NOMO-1 treated with DMSO at 0.1 percent for 48 hours (cell line): Measurements from ENCODE around the gene LRRC70.
"Not testable (repeated sequence)": the region's sequence is repeated elsewhere in the genome, so short reads cannot be mapped to it uniquely, and the experiment has no call there.

Experiments
- DNase-seq: peaks from one replicate; lab custom pipeline; 2025; ENCODE audit not compliant: unreplicated experiment; lab: John Stamatoyannopoulos, UW

The LRRC70 gene

DNA sequence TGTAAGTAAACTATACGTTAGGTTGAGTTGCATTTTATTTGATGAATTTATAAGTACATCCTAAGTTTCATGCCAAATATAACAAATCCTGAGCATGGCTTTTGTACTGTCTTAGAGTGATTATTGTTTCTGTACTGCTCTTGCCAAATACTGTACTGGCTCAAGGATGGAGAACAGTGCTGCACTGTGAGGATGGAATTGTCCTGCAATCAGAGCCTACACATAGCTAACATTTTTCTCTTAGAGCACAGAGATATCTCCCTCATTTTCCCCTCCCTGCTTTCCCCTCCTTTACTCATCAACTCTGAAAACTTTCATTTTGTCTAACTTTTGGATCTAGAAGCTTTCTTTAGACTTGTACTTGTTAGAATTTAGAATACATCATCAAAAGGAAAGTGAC, 28.3 kb downstream of the LRRC70 start:
- DNase-seq, result no peak

DNA sequence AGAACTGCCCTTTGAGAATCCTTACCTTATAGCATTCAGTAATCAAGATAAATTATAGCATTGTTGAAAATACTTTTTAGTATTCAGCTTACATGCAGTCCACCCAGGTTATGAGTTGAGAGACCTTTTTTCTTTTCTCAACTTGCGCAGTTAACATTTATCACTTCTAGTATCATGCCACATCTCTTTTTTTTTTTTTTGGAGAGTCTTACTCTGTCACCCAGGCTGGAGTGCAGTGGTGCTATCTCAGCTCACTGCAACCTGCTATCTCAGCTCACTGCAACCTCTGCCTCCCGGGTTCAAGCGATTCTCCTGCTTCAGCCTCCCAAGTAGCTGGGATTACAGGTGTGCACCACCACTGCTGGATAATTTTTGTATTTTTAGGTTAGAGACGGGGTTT, 29.0 kb downstream of the LRRC70 start:
- DNase-seq, result no peak

DNA sequence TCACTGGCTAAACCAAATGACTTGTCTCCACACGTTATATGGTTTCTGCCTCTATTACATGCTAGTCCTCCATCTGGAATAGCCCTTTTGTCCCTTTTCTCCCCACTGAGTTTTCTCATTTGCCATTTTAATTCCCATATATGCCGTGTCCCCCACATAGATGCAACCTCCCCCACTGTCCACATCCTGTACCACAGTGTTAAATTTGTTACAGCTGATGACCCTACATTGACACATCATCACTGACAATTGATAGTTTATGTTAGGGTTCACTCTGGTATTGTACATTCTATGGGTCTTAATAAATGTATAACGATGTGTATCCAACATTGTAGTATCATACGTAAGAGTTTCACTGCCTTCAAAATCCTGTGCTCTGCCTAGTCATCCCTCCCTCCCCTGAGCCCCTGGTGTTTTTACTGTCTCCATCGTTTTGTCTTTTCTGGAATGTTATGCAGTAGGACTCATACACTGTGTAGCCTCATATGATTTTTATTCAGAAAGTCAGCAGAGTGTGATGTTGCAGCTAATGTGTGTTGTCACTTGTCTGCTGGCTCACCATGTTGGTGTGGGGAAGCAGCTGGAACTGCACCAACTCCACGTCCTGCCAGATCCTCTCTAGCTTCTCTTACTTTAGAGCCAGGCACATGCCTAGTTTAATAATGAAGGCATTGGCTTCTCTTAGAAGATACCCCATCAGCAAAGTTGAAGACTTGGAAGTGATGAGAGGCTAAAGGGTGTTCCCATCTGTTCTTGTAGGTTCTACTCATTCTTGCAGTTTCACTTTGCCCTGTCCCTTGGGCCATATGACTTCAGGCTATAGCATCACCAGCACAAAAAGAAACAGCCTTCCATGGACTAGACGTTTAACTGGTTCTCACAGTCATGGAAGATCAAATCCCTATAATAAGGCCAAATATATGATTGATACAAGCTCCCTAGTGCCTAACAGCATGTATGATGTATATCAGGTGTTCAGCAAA, 30.2 kb downstream of the LRRC70 start:
- no peak for DNase-seq

DNA sequence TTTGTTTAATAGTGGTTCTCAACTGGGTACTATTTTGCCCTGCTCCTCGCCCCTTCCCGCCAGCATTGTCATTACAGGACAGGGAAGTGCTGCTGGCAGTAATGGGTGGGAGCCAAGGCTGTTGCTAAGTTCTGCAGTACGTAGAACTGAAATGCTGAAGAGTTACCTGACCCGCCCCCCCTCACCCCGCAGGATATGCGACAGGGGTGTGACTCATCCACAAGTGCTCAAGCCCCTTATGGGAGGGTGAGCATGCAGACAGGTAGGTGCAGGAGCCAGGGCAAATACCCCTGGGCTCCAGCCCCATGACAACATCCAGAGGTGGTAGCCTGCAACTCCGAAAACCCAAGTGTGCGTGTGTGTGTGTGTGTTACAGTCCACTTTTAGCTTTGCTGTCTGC, 35.7 kb downstream of the LRRC70 start:
- DNase-seq, result no peak

DNA sequence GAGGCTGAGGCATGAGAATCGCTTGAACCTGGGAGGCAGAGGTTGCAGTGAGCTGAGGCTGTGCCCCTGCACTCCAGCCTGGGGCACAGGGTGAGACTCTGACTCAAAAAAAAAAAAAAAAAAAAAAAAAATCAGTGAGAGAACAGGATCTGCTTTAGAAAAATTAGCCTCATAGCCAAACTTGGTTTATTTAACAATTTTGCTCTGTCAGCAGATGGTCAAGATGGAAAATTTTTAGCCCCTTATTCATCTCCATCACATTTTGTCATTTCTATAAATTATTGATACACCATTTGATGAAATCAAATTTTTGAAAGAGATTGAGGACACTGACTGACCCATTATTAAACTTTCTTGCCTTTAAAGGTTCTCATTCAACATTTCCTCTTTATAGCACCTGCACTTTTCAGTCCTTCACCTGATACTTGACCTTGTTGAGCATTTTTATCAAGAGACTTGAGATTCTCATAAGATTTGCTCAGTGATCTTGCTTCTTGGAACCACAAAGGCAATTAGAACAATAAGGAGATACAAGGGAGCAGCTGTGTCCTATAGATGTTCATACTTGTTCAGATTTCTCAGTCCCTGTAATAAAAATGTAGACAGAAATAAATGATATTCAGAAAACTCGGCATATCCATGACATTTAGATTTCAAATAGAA, 38.1 kb downstream of the LRRC70 start:
- DNase-seq, result no peak

DNA sequence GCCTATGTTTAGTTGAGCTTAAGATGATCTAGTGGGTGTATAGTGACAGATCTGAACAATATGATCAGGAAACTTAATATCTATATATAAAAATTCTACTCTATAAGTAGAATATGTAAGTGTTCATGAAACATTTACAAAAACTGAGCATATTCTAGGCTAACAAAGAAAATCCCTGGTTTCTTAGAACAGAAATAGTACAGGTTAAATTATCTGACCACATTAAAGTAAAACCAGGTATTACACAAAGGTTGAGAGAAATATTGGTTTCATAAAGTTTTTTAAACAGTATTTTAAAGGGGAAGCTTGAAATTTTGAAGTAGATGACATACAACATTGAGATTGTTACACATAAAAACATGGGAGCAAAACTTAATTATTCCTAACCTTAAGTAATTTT, 39.3 kb downstream of the LRRC70 start:
- no peak for DNase-seq

DNA sequence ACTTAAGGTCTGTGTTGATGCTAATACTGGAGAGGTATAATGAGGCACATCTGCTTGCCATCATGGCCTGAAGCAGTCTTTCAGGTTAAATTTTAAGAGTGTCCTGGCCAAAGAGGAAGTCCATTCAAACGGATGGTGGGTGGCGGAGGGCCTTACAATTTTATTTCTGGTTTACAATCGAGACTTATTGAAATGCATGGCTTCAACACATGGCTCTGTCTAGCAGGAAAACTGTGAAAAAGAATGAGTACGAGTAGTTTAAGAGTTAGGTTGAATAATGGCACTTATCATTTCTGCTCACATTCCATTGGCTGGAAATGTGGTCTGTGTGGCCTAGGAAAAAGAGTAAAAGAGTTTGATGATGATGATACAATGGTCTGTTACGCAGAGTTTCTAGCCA, 42.1 kb downstream of the LRRC70 start:
- no peak for DNase-seq

DNA sequence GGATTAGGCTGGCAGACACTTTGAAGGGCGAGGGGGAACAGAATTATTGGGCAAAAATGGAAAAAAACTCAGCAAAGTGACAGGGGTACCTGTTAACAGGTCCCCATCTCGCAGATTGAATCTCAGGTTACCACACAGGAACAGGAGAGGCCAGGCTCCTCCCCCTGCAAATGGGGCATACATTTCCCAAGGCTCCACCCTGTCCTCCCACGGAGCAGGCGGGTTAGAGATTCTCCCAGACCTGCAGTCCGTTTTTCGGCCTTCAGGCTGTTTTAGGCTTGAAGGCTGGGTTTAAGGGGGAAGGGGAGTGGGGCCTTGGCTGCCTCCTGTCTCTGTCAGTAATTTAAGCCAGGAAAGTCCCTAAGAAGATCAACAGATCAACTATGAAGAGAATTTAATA, 42.7 kb downstream of the LRRC70 start:
- no peak for DNase-seq

DNA sequence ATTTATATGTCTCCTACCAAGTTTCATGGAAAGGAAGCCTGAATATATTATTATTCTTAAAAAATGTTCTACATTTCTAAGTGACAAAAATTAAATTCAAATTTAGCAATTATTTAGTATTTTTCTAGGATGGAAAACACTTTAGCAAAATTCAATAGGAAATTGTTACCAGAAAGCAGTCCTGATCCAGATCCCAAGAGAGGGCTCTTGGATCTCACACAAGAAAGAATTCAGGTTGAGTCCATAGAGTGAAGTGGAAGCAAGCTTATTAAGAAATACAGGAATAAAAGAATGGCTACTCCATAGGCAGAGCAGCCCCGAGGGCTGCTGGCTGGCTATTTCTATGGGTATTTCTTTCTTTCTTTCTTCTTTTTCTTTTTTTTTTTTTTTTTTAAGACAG, 44.7 kb downstream of the LRRC70 start:
- DNase-seq, result no peak

DNA sequence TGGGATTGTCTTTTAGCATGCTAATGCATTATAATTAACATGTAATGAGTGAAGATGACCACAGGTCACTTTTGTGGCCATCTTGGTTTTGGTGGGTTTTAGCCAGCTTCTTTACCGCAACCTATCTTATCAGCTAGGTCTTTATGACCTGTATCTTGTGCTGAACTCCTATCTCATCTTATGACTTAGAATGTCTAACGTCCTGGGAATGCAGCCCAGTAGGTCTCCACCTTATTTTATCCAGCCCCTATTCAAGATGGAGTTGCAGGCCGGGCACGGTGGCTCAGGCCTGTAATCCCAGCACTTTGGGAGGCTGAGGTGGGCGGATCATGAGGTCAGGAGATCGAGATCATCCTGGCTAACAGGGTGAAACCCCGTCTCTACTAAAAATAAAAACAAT, 45.8 kb downstream of the LRRC70 start:
- not testable (repeated sequence) for DNase-seq

DNA sequence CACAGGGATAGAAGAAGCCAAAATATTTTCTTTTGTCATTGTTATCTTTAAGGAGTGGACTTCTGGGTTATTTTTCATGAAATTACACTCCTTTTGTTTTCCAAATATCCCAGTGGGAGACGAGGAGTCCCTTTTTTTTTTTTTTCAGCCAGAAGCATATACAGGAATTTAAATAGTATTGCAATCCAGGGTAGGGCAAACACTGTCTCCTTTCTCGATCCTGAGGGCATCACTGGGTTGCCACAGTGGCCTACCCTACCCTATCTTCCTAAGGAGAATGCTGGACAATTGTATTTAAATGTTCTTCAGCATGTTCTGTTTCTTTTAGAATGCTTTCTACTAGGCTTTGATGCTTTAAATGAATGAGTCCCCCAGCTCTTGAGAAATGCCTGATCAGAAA, 47.9 kb downstream of the LRRC70 start:
- DNase-seq, result no peak

DNA sequence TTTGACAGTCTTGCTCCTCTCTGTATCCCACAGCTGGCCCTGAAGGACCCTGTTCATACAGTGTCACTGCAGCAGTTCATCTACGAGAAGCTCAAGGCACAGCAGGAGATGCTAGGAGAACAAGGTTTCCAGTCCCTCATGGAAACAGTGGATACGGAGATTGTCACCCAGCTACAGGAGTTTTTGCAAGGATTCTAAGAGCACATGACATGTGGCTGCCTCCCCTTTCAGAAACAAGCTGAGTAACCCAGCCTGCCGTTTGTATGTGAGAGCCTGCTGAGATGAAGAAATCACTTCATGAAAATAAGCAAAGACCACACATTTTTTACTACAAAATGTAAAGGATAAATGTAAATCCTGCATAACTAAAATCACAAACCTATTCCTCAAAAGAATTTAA, 48.5 kb downstream of the LRRC70 start:
- no peak for DNase-seq

DNA sequence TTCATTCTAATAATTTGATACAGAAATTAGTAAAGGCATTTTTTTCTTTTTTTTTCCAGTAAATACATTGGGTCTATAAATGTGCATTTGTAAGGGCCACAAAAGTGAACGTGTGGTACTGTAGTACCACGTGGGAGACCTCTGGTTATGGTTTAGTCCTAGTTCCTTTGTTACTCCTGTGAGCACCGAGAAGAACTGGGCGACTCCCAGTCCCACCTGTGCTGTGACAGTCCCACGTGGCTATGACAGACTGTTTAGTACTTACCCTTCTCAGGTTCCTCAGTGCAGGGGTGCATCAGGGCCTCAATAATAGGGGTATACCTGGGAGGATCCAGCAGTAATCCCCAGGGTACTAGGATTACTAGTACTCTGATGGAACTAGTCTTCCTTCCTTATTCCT, 49.3 kb downstream of the LRRC70 start:
- DNase-seq, result no peak
